ENCODE measurements around the gene PDE10A.

- TF ChIP-seq CTCF (IDR thresholded peaks at IDR 0.05; ENCODE audit: poor library complexity) (no peak), EZH2 (IDR thresholded peaks at IDR 0.05; ENCODE audit: borderline replicate concordance) (no peak), EZH2phosphoT487 (IDR thresholded peaks at IDR 0.05; ENCODE audit: low read depth, severe bottlenecking, unreplicated experiment) (no peak)
Observed at GRCh38 chr6:165401092-165401491, 261.9 kb downstream of the PDE10A start.
